Renal cortex interstitium (tissue), 11 donors: ENCODE measurements around the gene GRK2. TPM values are rescaled to one million over a fixed set of nuclear protein-coding genes. Genes with fewer than 3 reads are reported as not detected.
A peak's percentile ranks its signal among the peaks of the same experiment; 100 is the strongest.

Experiments used
- DNase-seq, 11 donors: peaks; one replicate each; pipeline ENCODE4 v3.0.0-alpha.2; 2013; ENCODE audit warnings: low read depth in 9 of 11, low spot score in 4 of 11; ENCODE audit errors: extremely low read depth in 1 of 11
- polyA plus RNA-seq, 3 donors: library from polyadenylated mRNA; unstranded; fragments of 120-200 nt; gene quantifications; one replicate each; pipeline ENCODE4 v1.2.1, GENCODE V29; 2013; ENCODE audit not compliant: insufficient read length in 3 of 3

Gene GRK2
- polyA plus RNA-seq, 3 donors = 52.3 to 67.2 (median 56.8) TPM

- DNase-seq = peak in 1 of 11 donors; percentile 42
Measured at GRCh38 chr11:67303835-67304411, 37.6 kb downstream of the GRK2 start.

GRCh38 chr11:67304511-67305113 lies 38.3 kb downstream of the GRK2 start:
- DNase-seq = no peak

- no peak for DNase-seq
Measured at GRCh38 chr11:67306769-67307544, 40.7 kb downstream of the GRK2 start.

- no peak for DNase-seq
Measured at GRCh38 chr11:67307545-67308001, 41.3 kb downstream of the GRK2 start.

GRCh38 chr11:67308031-67308866 lies 42.0 kb downstream of the GRK2 start:
- DNase-seq = no peak

GRCh38 chr11:67309166-67309565 lies 42.9 kb downstream of the GRK2 start:
- no peak for DNase-seq

GRCh38 chr11:67309661-67310061 lies 43.4 kb downstream of the GRK2 start:
- no peak for DNase-seq

GRCh38 chr11:67310246-67311050 lies 44.2 kb downstream of the GRK2 start:
- no peak for DNase-seq

GRCh38 chr11:67311051-67311555 lies 44.8 kb downstream of the GRK2 start:
- DNase-seq = no peak

- no peak for DNase-seq
Measured at GRCh38 chr11:67311556-67312082, 45.3 kb downstream of the GRK2 start.

GRCh38 chr11:67312187-67313021 lies 46.1 kb downstream of the GRK2 start:
- DNase-seq = no peak

GRCh38 chr11:67313125-67313890 lies 47.0 kb downstream of the GRK2 start:
- DNase-seq = no peak

- no peak for DNase-seq
Measured at GRCh38 chr11:67314218-67314617, 47.9 kb downstream of the GRK2 start.

GRCh38 chr11:67315325-67315909 lies 49.1 kb downstream of the GRK2 start:
- no peak for DNase-seq

- no peak for DNase-seq
Measured at GRCh38 chr11:67316882-67317204, 50.6 kb downstream of the GRK2 start.

GRCh38 chr11:67317205-67317887 lies 51.1 kb downstream of the GRK2 start:
- peak; percentile 93 to 99 (median 97) for DNase-seq
